Measurements from ENCODE around the gene AGAP3.

- TF ChIP-seq CTCF (IDR thresholded peaks at IDR 0.05) (no peak), POLR2A (IDR thresholded peaks at IDR 0.05) (no peak)
These were observed 35.3 kb downstream of the AGAP3 start for GRCh38 chr7:151121380-151122170.
